Ascending aorta (tissue), 2 donors: ENCODE measurements around the gene HOXD4. TPM values are rescaled to one million over a fixed set of nuclear protein-coding genes. Genes with fewer than 3 reads are reported as not detected.
A peak's percentile ranks its signal among the peaks of the same experiment; 100 is the strongest.

Source experiments
- DNase-seq, 2 donors: peaks; one replicate each; pipeline ENCODE4 v3.0.0-alpha.2; 2019; ENCODE audit warnings: low spot score in 2 of 2
- H3K27ac ChIP-seq, 2 donors: fragments of 200-600 bp; sonication (generic); one replicate each; pipeline ENCODE4 v1.5.1; 2016 to 2017; ENCODE audit warnings: mild to moderate bottlenecking in 1 of 2
- H3K27me3 ChIP-seq: fragments of 200-600 bp; sonication (generic); one replicate; pipeline ENCODE4 v1.5.1; 2017
- H3K36me3 ChIP-seq, 2 donors: fragments of 200-600 bp; sonication (generic); one replicate each; pipeline ENCODE4 v1.5.1; 2016
- H3K4me1 ChIP-seq, 2 donors: fragments of 200-600 bp; sonication (generic); one replicate each; pipeline ENCODE4 v1.5.1; 2016 to 2017; ENCODE audit warnings: mild to moderate bottlenecking in 1 of 2
- H3K4me3 ChIP-seq, 2 donors: fragments of 200-600 bp; sonication (generic); one replicate each; pipeline ENCODE4 v1.5.1; 2016 to 2017; ENCODE audit warnings: mild to moderate bottlenecking in 1 of 2
- H3K9me3 ChIP-seq, 2 donors: fragments of 200-600 bp; sonication (generic); one replicate each; pipeline ENCODE4 v1.5.1; 2016
- CTCF ChIP-seq, 3 experiments: fragments of 200-600 bp in 2 of 3; fragments of 450-650 bp in 1 of 3; sonication (generic) in 2 of 3; IDR thresholded peaks; one replicate each; pipeline ENCODE4 v1.5.1; 2016 to 2019; ENCODE audit warnings: antibody characterized with exemption in 3 of 3, mild to moderate bottlenecking in 1 of 3, moderate library complexity in 1 of 3
- intact Hi-C: fragments of 100-400 bp; cut with DNase I; formaldehyde crosslinking; loops from one replicate; pipeline ENCODE4 v1.15.1; 2023
- total RNA-seq: library from RNA; depleted of rRNA; stranded (reverse); fragments of >200 nt; gene quantifications from one replicate; pipeline ENCODE4 v1.1.0, GENCODE V29; 2016

HOXD4 gene
- total RNA-seq, 1 donor from 2014 or later = 13.6 TPM

- no peaks in the 10 kb centered on the region for H3K9me3 ChIP-seq
- H3K4me1 ChIP-seq = peaks cover 0 to 3% of the 10 kb centered on the region in 2 donors
- H3K4me3 ChIP-seq = no peak overlapping the region
- DNase-seq = peak in 1 of 2 donors; percentile 15
- peaks cover 6 to 18% of the 10 kb centered on the region in 2 donors for H3K36me3 ChIP-seq
- intact Hi-C loops = no loop called here
- no peak for TF ChIP-seq CTCF (IDR thresholded peaks at IDR 0.05)
- H3K27me3 ChIP-seq = peaks cover 12% of the 10 kb centered on the region
- H3K27ac ChIP-seq = no peak overlapping the region
These were observed 3.4 kb downstream of the HOXD4 start for GRCh38 chr2:176154576-176155252.

- Histone ChIP-seq H3K4me3 (no peak overlapping the region), H3K27me3 (peaks cover 19% of the 10 kb centered on the region), H3K36me3 (peaks cover 6 to 18% of the 10 kb centered on the region in 2 donors), H3K9me3 (no peaks in the 10 kb centered on the region), H3K4me1 (peaks cover 0 to 8% of the 10 kb centered on the region in 2 donors), H3K27ac (no peak overlapping the region)
- no peak for TF ChIP-seq CTCF (IDR thresholded peaks at IDR 0.05)
- intact Hi-C loops = no loop called here
- peak in 1 of 2 donors; percentile 25 for DNase-seq
These were observed 4.2 kb downstream of the HOXD4 start for GRCh38 chr2:176155356-176156044.

GRCh38 chr2:176156301-176156806 lies 5.0 kb downstream of the HOXD4 start:
- intact Hi-C loops = no loop called here
- H3K36me3 ChIP-seq = peaks cover 6 to 18% of the 10 kb centered on the region in 2 donors
- peaks cover 0 to 8% of the 10 kb centered on the region in 2 donors for H3K4me1 ChIP-seq
- no peak overlapping the region for H3K4me3 ChIP-seq
- no peaks in the 10 kb centered on the region for H3K9me3 ChIP-seq
- TF ChIP-seq CTCF (IDR thresholded peaks at IDR 0.05) = no peak
- H3K27me3 ChIP-seq = peaks cover 19% of the 10 kb centered on the region
- DNase-seq = peak in 1 of 2 donors; percentile 49
- H3K27ac ChIP-seq = no peak overlapping the region

- Histone ChIP-seq H3K4me3 (no peak within 1 kb of the TSS), H3K27ac (no peak within 1 kb of the TSS), H3K9me3 (no peaks in the 10 kb centered on the region), H3K4me1 (peaks cover 0 to 8% of the 10 kb centered on the region in 2 donors), H3K36me3 (peaks cover 6 to 18% of the 10 kb centered on the region in 2 donors), H3K27me3 (peaks cover 19% of the 10 kb centered on the region)
- intact Hi-C loops = no loop called here
- peak in 1 of 2 donors; percentile 44 for DNase-seq
- TF ChIP-seq CTCF (IDR thresholded peaks at IDR 0.05) = no peak
These were observed 5.6 kb downstream of the HOXD4 start, which contains the start of gene HOXD3 for GRCh38 chr2:176156807-176157498. TSS of gene HOXD3 (plus strand) at chr2:176157307. CDS start at chr2:176169115, 11,808 bp downstream.

- intact Hi-C loops = no loop called here
- H3K9me3 ChIP-seq = no peaks in the 10 kb centered on the region
- DNase-seq = no peak
- peaks cover 0 to 11% of the 10 kb centered on the region in 2 donors for H3K4me1 ChIP-seq
- H3K27me3 ChIP-seq = peaks cover 19% of the 10 kb centered on the region
- no peak overlapping the region for H3K27ac ChIP-seq
- TF ChIP-seq CTCF (IDR thresholded peaks at IDR 0.05) = no peak
- peaks cover 4 to 15% of the 10 kb centered on the region in 2 donors for H3K36me3 ChIP-seq
- H3K4me3 ChIP-seq = no peak overlapping the region
These were observed 6.3 kb downstream of the HOXD4 start for GRCh38 chr2:176157499-176158185.
